Measurements from ENCODE around the gene CDK14.

Gene CDK14

GRCh38 chr7:90595801-90596670 is at the start of gene CDK14:
Gene CDK14, plus strand, starts transcription at chr7:90596321. Its CDS starts 307 bp downstream, at chr7:90596628.
- no peak for DNase-seq (ENCODE audit: extremely low read depth, low read depth)
- TF ChIP-seq, protein P1, sequence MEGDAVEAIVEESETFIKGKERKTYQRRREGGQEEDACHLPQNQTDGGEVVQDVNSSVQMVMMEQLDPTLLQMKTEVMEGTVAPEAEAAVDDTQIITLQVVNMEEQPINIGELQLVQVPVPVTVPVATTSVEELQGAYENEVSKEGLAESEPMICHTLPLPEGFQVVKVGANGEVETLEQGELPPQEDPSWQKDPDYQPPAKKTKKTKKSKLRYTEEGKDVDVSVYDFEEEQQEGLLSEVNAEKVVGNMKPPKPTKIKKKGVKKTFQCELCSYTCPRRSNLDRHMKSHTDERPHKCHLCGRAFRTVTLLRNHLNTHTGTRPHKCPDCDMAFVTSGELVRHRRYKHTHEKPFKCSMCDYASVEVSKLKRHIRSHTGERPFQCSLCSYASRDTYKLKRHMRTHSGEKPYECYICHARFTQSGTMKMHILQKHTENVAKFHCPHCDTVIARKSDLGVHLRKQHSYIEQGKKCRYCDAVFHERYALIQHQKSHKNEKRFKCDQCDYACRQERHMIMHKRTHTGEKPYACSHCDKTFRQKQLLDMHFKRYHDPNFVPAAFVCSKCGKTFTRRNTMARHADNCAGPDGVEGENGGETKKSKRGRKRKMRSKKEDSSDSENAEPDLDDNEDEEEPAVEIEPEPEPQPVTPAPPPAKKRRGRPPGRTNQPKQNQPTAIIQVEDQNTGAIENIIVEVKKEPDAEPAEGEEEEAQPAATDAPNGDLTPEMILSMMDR (IDR thresholded peaks at IDR 0.05; ENCODE audit: low read depth, low read length) = peak; percentile 33

DNA sequence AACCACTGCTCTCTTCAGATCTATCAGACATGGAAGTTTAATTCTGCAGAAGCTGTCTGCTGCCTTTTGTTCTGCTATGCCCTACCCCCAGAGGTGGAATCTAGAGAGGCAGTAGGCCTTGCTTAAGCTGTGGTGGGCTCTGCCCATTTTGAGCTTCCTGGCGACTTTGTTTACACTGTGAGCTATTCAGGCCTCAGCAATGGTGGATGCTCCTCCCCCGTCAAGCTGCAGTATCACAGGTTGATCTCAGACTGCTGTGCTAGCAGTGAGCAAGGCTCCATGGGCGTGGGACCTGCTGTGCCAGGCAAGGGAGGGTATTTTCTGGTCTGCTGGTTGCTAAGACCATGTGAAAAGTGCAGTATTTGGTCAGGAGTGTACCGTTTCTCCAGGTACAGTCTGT is 45.1 kb upstream of the CDK14 start:
- no peak for DNase-seq (ENCODE audit: extremely low read depth, low read depth)
- TF ChIP-seq, protein P1 (IDR thresholded peaks at IDR 0.05; ENCODE audit: low read depth, low read length) = no peak

DNA sequence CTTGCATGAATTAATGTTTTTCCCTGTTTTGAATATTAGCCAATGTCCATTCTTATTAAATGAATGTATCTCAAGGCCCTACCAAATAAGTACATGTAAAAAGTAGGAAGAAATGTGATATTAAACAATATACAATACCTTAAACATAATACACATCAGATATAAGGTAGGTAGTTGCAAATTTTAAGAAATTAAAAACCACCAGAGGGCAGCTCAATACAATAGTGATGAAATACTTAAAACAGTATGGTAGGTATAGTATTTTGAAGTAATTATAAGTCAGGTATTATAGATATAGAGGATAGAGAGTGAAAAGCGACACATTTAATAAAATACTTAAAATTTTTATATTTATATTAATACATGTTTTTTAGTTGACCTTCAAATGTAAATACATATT is 43.6 kb upstream of the CDK14 start:
- DNase-seq (ENCODE audit: extremely low read depth, low read depth) = no peak
- TF ChIP-seq, protein P1 (IDR thresholded peaks at IDR 0.05; ENCODE audit: low read depth, low read length) = peak; percentile 14

DNA sequence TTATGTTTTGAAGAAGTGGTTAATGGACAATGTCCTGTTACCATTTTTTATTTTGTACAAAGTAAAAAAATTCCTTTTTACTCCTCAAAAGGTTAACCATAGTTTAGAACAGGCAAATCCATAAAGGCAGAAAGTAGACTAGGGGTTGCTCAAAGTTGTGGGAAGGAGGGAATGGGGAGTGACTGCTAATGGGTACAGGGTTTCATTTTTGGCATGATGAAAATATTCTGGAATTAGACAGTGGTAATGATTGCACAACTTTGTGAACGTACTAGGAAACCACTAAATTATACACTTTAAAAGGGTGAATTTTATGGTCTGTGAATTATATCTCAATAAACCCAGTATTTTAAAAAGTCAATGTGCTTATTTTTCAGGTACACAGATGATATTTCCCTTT is 35.4 kb upstream of the CDK14 start:
- TF ChIP-seq, protein P1 (IDR thresholded peaks at IDR 0.05; ENCODE audit: low read depth, low read length) = no peak
- DNase-seq (ENCODE audit: extremely low read depth, low read depth) = peak; percentile 54

DNA sequence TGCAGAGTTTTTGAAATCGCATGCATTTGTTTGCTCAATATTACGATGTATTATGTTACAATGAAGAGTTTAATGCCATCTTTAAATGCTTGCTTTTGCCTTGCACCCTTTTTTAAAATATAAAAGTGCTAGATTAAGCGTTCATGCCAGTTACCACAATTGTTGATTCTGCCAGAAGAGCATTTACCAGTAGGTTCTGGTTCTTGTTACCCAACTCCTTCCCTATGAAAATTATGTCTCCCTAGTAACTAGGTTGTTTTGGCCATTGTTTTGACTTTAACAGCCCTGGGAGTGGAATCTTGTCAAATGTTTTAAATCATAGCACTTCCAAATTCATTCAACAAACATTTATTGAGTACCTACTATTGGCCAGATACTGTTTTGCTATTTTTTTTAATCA is 32.8 kb upstream of the CDK14 start:
- TF ChIP-seq, protein P1 (IDR thresholded peaks at IDR 0.05; ENCODE audit: low read depth, low read length) = no peak

GRCh38 chr7:90564455-90564854 is 31.7 kb upstream of the CDK14 start:
- TF ChIP-seq, protein P1 (IDR thresholded peaks at IDR 0.05; ENCODE audit: low read depth, low read length) = no peak
- DNase-seq (ENCODE audit: extremely low read depth, low read depth) = no peak

More for the DNA sequence above, 32.8 kb upstream of the CDK14 start:
- DNase-seq (ENCODE audit: extremely low read depth, low read depth) = peak; percentile 5

GRCh38 chr7:90568213-90568612 is 27.9 kb upstream of the CDK14 start:
- DNase-seq (ENCODE audit: extremely low read depth, low read depth) = no peak
- TF ChIP-seq, protein P1 (IDR thresholded peaks at IDR 0.05; ENCODE audit: low read depth, low read length) = no peak

Measured in AG09319 (cell line).